ENCODE data around the gene KIF20A. TPM values are rescaled to one million over a fixed set of nuclear protein-coding genes. Genes with fewer than 3 reads are reported as not detected.

The KIF20A gene
- total RNA-seq, 1 experiment from 2014 or later: 84.9 TPM

DNA sequence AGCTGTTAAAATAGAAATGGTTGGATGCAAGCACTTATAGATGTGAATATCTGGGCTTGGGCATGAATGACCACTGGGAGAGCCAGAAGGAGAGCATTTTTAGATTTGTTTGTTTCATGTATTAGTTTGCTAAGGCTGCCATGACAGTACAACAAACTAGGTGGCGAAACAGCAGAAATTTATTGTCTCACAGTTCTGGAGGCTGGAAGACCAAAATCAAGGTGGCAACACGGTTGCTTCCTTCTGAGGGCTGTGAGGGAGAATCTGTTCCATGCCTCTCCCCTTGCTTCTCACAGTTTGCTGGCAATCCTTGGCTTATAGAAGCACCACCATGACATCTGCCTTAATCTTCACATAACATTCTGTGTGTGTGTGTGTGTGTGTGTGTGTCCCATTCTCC, 54.4 kb downstream of the KIF20A start:
- TF ChIP-seq, protein P1, sequence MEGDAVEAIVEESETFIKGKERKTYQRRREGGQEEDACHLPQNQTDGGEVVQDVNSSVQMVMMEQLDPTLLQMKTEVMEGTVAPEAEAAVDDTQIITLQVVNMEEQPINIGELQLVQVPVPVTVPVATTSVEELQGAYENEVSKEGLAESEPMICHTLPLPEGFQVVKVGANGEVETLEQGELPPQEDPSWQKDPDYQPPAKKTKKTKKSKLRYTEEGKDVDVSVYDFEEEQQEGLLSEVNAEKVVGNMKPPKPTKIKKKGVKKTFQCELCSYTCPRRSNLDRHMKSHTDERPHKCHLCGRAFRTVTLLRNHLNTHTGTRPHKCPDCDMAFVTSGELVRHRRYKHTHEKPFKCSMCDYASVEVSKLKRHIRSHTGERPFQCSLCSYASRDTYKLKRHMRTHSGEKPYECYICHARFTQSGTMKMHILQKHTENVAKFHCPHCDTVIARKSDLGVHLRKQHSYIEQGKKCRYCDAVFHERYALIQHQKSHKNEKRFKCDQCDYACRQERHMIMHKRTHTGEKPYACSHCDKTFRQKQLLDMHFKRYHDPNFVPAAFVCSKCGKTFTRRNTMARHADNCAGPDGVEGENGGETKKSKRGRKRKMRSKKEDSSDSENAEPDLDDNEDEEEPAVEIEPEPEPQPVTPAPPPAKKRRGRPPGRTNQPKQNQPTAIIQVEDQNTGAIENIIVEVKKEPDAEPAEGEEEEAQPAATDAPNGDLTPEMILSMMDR (IDR thresholded peaks at IDR 0.05; ENCODE audit: insufficient read depth in 1 of 2, low read depth in 1 of 2, low read length in 1 of 2, severe bottlenecking in 1 of 2, unreplicated experiment in 1 of 2): no peak
- DNase-seq: no peak
- ChIA-PET CTCF (interaction anchor here (0.8 kb wide), 1 partner anchor 50 kb away, joined by 3 read pairs; no protein-coding TSS in a partner anchor), POLR2A (no interaction called here)
- Histone ChIP-seq H3K4me3 (ENCODE audit: low read depth, low read length) (no peak overlapping the region), H3K36me3 (ENCODE audit: control insufficient read depth, insufficient read depth, low read length) (no peaks in the 10 kb centered on the region), H3K9me3 (no peaks in the 10 kb centered on the region), H3K27me3 (replicated peaks; ENCODE audit: control insufficient read depth, insufficient read depth, low read length) (no peaks in the 10 kb centered on the region), H3K4me1 (no peaks in the 10 kb centered on the region)
- no TSS peak for BruUV-seq (replicated peaks)
- Mint-ChIP-seq H3K27ac (ENCODE audit: unreplicated experiment) (no peak overlapping the region), H3K36me3 (ENCODE audit: insufficient read depth, unreplicated experiment) (no peaks in the 10 kb centered on the region), H3K27me3 (ENCODE audit: insufficient read depth, unreplicated experiment) (no peaks in the 10 kb centered on the region), H3K9me3 (ENCODE audit: unreplicated experiment) (no peaks in the 10 kb centered on the region), H3K4me1 (ENCODE audit: low read depth, unreplicated experiment) (peaks cover 6% of the 10 kb centered on the region), H3K4me3 (ENCODE audit: unreplicated experiment) (no peak overlapping the region)
- intact Hi-C loops (cut with micrococcal nuclease; ENCODE audit: unreplicated experiment): no loop called here

DNA sequence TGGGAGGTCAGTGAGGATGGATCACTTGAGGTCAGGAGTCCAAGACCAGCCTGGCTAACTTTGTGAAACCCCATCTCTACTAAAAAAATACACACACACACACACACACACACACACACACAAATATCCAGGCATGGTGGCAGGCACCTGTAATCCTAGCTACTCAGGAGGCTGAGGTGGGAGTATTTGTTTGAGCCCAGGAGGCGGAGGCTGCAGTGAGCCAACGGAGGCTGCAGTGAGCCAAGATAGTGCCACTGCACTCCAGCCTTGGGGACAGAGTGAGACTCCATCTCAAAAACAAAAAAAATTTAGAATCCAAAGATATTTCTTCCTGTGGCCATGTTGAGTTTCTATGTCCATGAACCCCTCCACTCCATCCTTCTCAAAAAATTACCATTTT, 55.7 kb downstream of the KIF20A start:
- POLR2A ChIA-PET: no interaction called here
- intact Hi-C loops (cut with micrococcal nuclease; ENCODE audit: unreplicated experiment): no loop called here
- H3K27me3 Mint-ChIP-seq (ENCODE audit: insufficient read depth, unreplicated experiment): no peaks in the 10 kb centered on the region
- Histone ChIP-seq H3K9me3 (no peaks in the 10 kb centered on the region), H3K4me1 (no peaks in the 10 kb centered on the region), H3K27me3 (replicated peaks; ENCODE audit: control insufficient read depth, insufficient read depth, low read length) (no peaks in the 10 kb centered on the region), H3K36me3 (ENCODE audit: control insufficient read depth, insufficient read depth, low read length) (no peaks in the 10 kb centered on the region), H3K4me3 (ENCODE audit: low read depth, low read length) (no peak overlapping the region)
- H3K4me1 Mint-ChIP-seq (ENCODE audit: low read depth, unreplicated experiment): peaks cover 6% of the 10 kb centered on the region
- no peaks in the 10 kb centered on the region for H3K36me3 Mint-ChIP-seq (ENCODE audit: insufficient read depth, unreplicated experiment)
- BruUV-seq (replicated peaks): no TSS peak
- H3K9me3 Mint-ChIP-seq (ENCODE audit: unreplicated experiment): no peaks in the 10 kb centered on the region
- H3K4me3 Mint-ChIP-seq (ENCODE audit: unreplicated experiment): no peak overlapping the region
- CTCF ChIA-PET: no interaction called here
- no peak overlapping the region for H3K27ac Mint-ChIP-seq (ENCODE audit: unreplicated experiment)
- TF ChIP-seq, protein P1 (IDR thresholded peaks at IDR 0.05; ENCODE audit: insufficient read depth in 1 of 2, low read depth in 1 of 2, low read length in 1 of 2, severe bottlenecking in 1 of 2, unreplicated experiment in 1 of 2): no peak
- DNase-seq: no peak

Other genes with a start within 250 kb of the KIF20A start
- 49.0 and 55.8 TPM in 2 replicates for gene FAM13B, start 146.0 kb upstream of the KIF20A start, total RNA-seq (2022)
- not detected in 2 replicates for gene WNT8A, start 95.1 kb upstream of the KIF20A start, total RNA-seq (2022)
- gene NME5, start 39.7 kb upstream of the KIF20A start, total RNA-seq (2022): not detected in 2 replicates
- 97.4 and 104 TPM in 2 replicates for gene BRD8, start 482 bp upstream of the KIF20A start, total RNA-seq (2022)
- 52.9 and 60.7 TPM in 2 replicates for gene CDC23, start 34.2 kb downstream of the KIF20A start, total RNA-seq (2022)
- 2.4 and 2.7 TPM in 2 replicates for gene GFRA3, start 95.5 kb downstream of the KIF20A start, total RNA-seq (2022)
- 22.7 and 22.9 TPM in 2 replicates for gene CDC25C, start 152.7 kb downstream of the KIF20A start, total RNA-seq (2022)
- 32.6 and 33.3 TPM in 2 replicates for gene FAM53C, start 159.2 kb downstream of the KIF20A start, total RNA-seq (2022)
- 71.8 and 77.9 TPM in 2 replicates for gene KDM3B, start 173.6 kb downstream of the KIF20A start, total RNA-seq (2022)

Measured in Caco-2 (cell line).